Measurements from ENCODE around the gene DNAH7.

- TF ChIP-seq, protein P1, sequence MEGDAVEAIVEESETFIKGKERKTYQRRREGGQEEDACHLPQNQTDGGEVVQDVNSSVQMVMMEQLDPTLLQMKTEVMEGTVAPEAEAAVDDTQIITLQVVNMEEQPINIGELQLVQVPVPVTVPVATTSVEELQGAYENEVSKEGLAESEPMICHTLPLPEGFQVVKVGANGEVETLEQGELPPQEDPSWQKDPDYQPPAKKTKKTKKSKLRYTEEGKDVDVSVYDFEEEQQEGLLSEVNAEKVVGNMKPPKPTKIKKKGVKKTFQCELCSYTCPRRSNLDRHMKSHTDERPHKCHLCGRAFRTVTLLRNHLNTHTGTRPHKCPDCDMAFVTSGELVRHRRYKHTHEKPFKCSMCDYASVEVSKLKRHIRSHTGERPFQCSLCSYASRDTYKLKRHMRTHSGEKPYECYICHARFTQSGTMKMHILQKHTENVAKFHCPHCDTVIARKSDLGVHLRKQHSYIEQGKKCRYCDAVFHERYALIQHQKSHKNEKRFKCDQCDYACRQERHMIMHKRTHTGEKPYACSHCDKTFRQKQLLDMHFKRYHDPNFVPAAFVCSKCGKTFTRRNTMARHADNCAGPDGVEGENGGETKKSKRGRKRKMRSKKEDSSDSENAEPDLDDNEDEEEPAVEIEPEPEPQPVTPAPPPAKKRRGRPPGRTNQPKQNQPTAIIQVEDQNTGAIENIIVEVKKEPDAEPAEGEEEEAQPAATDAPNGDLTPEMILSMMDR (IDR thresholded peaks at IDR 0.05), result no peak
- TF ChIP-seq POLR2A (IDR thresholded peaks at IDR 0.05), result no peak
Measured at GRCh38 chr2:196096264-196096663, 27.6 kb upstream of the DNAH7 start.

Data from testis (tissue), 2 donors.